Liver (tissue), 9 donors: ENCODE results near the gene CLPTM1L. TPM values are rescaled to one million over a fixed set of nuclear protein-coding genes. Genes with fewer than 3 reads are reported as not detected.

ENCODE experiments used
- DNase-seq: peaks from one replicate; pipeline ENCODE4 v3.0.0-alpha.2; 2017; ENCODE audit warnings: low spot score
- H3K27ac ChIP-seq, 2 donors: one replicate each; pipeline ENCODE4 v1.7.0; 2013; ENCODE audit warnings: inconsistent platforms in 2 of 2, low read length in 2 of 2, control low read depth in 1 of 2, low read depth in 1 of 2, mild to moderate bottlenecking in 1 of 2
- H3K27me3 ChIP-seq, 4 donors: one replicate each; pipeline versions ENCODE4 v1.6.1 to v1.7.0; 2013; ENCODE audit warnings: low read length in 3 of 4, inconsistent platforms in 1 of 4, mild to moderate bottlenecking in 1 of 4, moderate library complexity in 1 of 4; ENCODE audit not compliant: control insufficient read depth in 4 of 4, insufficient read depth in 4 of 4
- H3K36me3 ChIP-seq, 4 donors: one replicate each; pipeline versions ENCODE4 v1.6.1 to v1.7.0; 2013; ENCODE audit warnings: low read length in 3 of 4, mild to moderate bottlenecking in 3 of 4, low read depth in 1 of 4, moderate library complexity in 1 of 4; ENCODE audit not compliant: control insufficient read depth in 4 of 4, insufficient read depth in 3 of 4
- H3K4me1 ChIP-seq, 4 donors: one replicate each; pipeline versions ENCODE4 v1.6.1 to v1.7.0; 2013; ENCODE audit warnings: low read length in 3 of 4, mild to moderate bottlenecking in 3 of 4, moderate library complexity in 1 of 4; ENCODE audit not compliant: control insufficient read depth in 4 of 4, insufficient read depth in 4 of 4
- H3K4me3 ChIP-seq, 3 donors: one replicate each; pipeline versions ENCODE4 v1.6.1 to v1.7.0; 2013; ENCODE audit warnings: low read length in 3 of 3, control low read depth in 1 of 3, low read depth in 1 of 3, mild to moderate bottlenecking in 1 of 3
- H3K9ac ChIP-seq, 2 donors: one replicate each; pipeline ENCODE4 v1.7.0; 2013; ENCODE audit warnings: low read length in 2 of 2, mild to moderate bottlenecking in 2 of 2, moderate library complexity in 2 of 2, control low read depth in 1 of 2, low read depth in 1 of 2
- H3K9me3 ChIP-seq, 4 donors: one replicate each; pipeline versions ENCODE4 v1.6.1 to v1.7.0; 2013; ENCODE audit warnings: low read length in 3 of 4; ENCODE audit not compliant: control insufficient read depth in 4 of 4
- ATF3 ChIP-seq: IDR thresholded peaks from 2 replicates; pipeline ENCODE4 v1.6.1; 2016; ENCODE audit warnings: antibody characterized with exemption
- EGR1 ChIP-seq, 2 donors: IDR thresholded peaks; 2 replicates each; pipeline ENCODE4 v1.6.1; 2016 to 2018; ENCODE audit warnings: antibody characterized with exemption in 2 of 2, low read depth in 2 of 2
- FOXA1 ChIP-seq: IDR thresholded peaks from 2 replicates; pipeline ENCODE4 v1.6.1; 2016; ENCODE audit warnings: antibody characterized with exemption
- FOXA2 ChIP-seq: IDR thresholded peaks from 2 replicates; pipeline ENCODE4 v1.6.1; 2016; ENCODE audit warnings: antibody characterized with exemption
- GABPA ChIP-seq, 2 donors: IDR thresholded peaks in 1 of 2; conservative IDR thresholded peaks in 1 of 2; 2 replicates each; pipeline ENCODE4 v1.6.1; 2016; ENCODE audit warnings: antibody characterized with exemption in 2 of 2, mild to moderate bottlenecking in 1 of 2, moderate library complexity in 1 of 2
- HNF4A ChIP-seq, 2 donors: conservative IDR thresholded peaks; 2 replicates each; pipeline ENCODE4 v1.6.1; 2016; ENCODE audit warnings: antibody characterized with exemption in 2 of 2, mild to moderate bottlenecking in 2 of 2
- HNF4G ChIP-seq: IDR thresholded peaks from 2 replicates; pipeline ENCODE4 v1.6.1; 2016; ENCODE audit warnings: antibody characterized with exemption
- JUND ChIP-seq, 2 donors: IDR thresholded peaks; 2 replicates each; pipeline ENCODE4 v1.6.1; 2016; ENCODE audit warnings: antibody characterized with exemption in 2 of 2
- MAX ChIP-seq: IDR thresholded peaks from 2 replicates; pipeline ENCODE4 v1.6.1; 2016; ENCODE audit warnings: antibody characterized with exemption
- NR2F2 ChIP-seq: IDR thresholded peaks from 2 replicates; pipeline ENCODE4 v1.6.1; 2016; ENCODE audit warnings: antibody characterized with exemption
- RAD21 ChIP-seq, 2 donors: IDR thresholded peaks; 2 replicates each; pipeline ENCODE4 v1.6.1; 2016; ENCODE audit warnings: antibody characterized with exemption in 2 of 2, mild to moderate bottlenecking in 2 of 2
- RXRA ChIP-seq, 2 donors: IDR thresholded peaks; 2 replicates each; pipeline ENCODE4 v1.6.1; 2017 to 2018; ENCODE audit warnings: antibody characterized with exemption in 2 of 2, mild to moderate bottlenecking in 1 of 2
- SP1 ChIP-seq: IDR thresholded peaks from 2 replicates; pipeline ENCODE4 v1.6.1; 2018; ENCODE audit warnings: antibody characterized with exemption, mild to moderate bottlenecking
- TAF1 ChIP-seq: conservative IDR thresholded peaks from 2 replicates; pipeline ENCODE4 v1.6.1; 2016; ENCODE audit warnings: antibody characterized with exemption, mild to moderate bottlenecking
- YY1 ChIP-seq: IDR thresholded peaks from 2 replicates; pipeline ENCODE4 v1.6.1; 2016; ENCODE audit warnings: antibody characterized with exemption, mild to moderate bottlenecking
- WGBS: extraction: QIAGEN DNeasy Blood & Tissue Kit; methylation state at CpG from one replicate; pipeline ENCODE4 v1.1.7; 2013; 5-methylcytosine and 5-hydroxymethylcytosine counted together
- polyA plus RNA-seq, 2 donors: library from polyadenylated mRNA; stranded (reverse) in 1 of 2; unstranded in 1 of 2; fragments of 200-250 nt in 1 of 2; fragments of >200 nt in 1 of 2; fragmentation: Nextera tagmentation in 1 of 2; extraction: Ambion mirVana in 1 of 2; gene quantifications; one replicate each; pipeline versions ENCODE4 v1.2.1 to v1.2.3, GENCODE V29; 2013 to 2015
- total RNA-seq, 2 donors: library from RNA; depleted of rRNA; stranded (reverse); fragments of >200 nt; gene quantifications; one replicate each; pipeline ENCODE4 v1.2.3, GENCODE V29; 2014
- TF ChIP-seq, protein P1 (sequence below): IDR thresholded peaks from 2 replicates; pipeline ENCODE4 v1.6.1; 2016; ENCODE audit warnings: antibody characterized with exemption, mild to moderate bottlenecking
- TF ChIP-seq, protein P2 (sequence below): IDR thresholded peaks from 2 replicates; pipeline ENCODE4 v1.6.1; 2016; ENCODE audit warnings: antibody characterized with exemption
- TF ChIP-seq, protein P3 (sequence below): fragments of 150-350 bp; IDR thresholded peaks from 2 replicates; pipeline ENCODE4 v1.5.1; 2017; ENCODE audit warnings: improper control_type of control experiment, low read depth, low read length; ENCODE audit not compliant: missing input control
- donor health status: healthy.
- donor health status: healthy.
- donor health status: healthy.
- donor health status: healthy.
- donor health status: healthy.

Gene CLPTM1L
- total and polyA plus RNA-seq, 4 donors, result 69.2 to 255 (median 146) TPM

DNA sequence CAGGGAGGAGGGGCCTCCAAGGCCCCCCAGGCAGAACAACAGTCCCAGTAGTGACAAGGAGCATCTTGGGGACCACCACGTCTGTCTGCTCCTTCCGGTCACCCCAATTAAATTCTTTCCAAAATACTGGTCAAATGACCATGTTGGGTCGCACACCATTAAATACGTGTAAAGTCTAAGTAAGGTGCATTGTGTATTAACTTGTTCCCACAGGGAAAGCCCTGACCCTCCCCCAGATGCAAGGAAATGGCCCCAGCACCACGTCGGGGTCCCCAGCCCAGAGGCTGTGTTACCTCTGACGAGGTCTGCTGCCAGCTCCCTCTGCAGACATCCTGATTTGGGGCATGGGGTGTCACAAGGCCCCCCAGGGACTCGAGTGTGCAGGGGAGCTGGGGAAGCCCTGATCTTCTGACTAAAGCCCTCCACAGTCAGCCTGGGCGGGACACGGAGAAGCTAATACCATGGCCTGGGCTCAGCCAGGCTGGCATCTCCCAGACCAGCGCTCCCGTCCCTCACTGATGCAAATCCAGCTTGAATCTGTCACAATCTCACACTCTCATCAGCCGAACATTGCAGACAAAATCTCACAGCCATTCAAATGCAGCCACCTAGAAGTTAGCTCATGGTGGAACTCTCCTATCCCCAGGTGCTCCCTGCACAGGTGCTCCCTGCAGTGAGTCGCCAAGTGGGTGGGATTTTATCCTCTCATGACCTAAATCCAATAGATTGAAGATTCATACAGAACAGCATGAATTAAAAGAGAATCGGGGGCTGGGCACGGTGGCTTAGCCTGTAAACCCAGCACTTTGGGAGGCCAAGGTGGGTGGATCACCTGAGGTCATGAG lies 63.6 kb downstream of the CLPTM1L start:
- 86% methylated on average over 16 of the region's 16 CpGs for WGBS
- Histone ChIP-seq H3K36me3 (no peaks in the 10 kb centered on the region), H3K9me3 (peaks cover 0 to 8% (median 0%) of the 10 kb centered on the region in 4 donors), H3K27me3 (no peaks in the 10 kb centered on the region), H3K4me3 (no peak overlapping the region), H3K27ac (no peak overlapping the region), H3K9ac (no peak overlapping the region), H3K4me1 (no peaks in the 10 kb centered on the region)
- no peak for DNase-seq
- TF ChIP-seq, protein P1, sequence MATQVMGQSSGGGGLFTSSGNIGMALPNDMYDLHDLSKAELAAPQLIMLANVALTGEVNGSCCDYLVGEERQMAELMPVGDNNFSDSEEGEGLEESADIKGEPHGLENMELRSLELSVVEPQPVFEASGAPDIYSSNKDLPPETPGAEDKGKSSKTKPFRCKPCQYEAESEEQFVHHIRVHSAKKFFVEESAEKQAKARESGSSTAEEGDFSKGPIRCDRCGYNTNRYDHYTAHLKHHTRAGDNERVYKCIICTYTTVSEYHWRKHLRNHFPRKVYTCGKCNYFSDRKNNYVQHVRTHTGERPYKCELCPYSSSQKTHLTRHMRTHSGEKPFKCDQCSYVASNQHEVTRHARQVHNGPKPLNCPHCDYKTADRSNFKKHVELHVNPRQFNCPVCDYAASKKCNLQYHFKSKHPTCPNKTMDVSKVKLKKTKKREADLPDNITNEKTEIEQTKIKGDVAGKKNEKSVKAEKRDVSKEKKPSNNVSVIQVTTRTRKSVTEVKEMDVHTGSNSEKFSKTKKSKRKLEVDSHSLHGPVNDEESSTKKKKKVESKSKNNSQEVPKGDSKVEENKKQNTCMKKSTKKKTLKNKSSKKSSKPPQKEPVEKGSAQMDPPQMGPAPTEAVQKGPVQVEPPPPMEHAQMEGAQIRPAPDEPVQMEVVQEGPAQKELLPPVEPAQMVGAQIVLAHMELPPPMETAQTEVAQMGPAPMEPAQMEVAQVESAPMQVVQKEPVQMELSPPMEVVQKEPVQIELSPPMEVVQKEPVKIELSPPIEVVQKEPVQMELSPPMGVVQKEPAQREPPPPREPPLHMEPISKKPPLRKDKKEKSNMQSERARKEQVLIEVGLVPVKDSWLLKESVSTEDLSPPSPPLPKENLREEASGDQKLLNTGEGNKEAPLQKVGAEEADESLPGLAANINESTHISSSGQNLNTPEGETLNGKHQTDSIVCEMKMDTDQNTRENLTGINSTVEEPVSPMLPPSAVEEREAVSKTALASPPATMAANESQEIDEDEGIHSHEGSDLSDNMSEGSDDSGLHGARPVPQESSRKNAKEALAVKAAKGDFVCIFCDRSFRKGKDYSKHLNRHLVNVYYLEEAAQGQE, result no peak
- TF ChIP-seq HNF4A (conservative IDR thresholded peaks at IDR 0.05) (no peak), HNF4G (no peak), RXRA (IDR thresholded peaks at IDR 0.05) (no peak), NR2F2 (no peak), ATF3 (no peak), TAF1 (no peak), SP1 (no peak), FOXA1 (no peak), MAX (no peak), EGR1 (IDR thresholded peaks at IDR 0.05; ENCODE audit: low read depth in 2 of 2) (no peak), JUND (IDR thresholded peaks at IDR 0.05) (no peak), FOXA2 (no peak), YY1 (no peak), GABPA (IDR thresholded peaks at IDR 0.05 in 1 of 2, conservative IDR thresholded peaks at IDR 0.05 in 1 of 2) (no peak), RAD21 (IDR thresholded peaks at IDR 0.05) (no peak)
- TF ChIP-seq, protein P2, sequence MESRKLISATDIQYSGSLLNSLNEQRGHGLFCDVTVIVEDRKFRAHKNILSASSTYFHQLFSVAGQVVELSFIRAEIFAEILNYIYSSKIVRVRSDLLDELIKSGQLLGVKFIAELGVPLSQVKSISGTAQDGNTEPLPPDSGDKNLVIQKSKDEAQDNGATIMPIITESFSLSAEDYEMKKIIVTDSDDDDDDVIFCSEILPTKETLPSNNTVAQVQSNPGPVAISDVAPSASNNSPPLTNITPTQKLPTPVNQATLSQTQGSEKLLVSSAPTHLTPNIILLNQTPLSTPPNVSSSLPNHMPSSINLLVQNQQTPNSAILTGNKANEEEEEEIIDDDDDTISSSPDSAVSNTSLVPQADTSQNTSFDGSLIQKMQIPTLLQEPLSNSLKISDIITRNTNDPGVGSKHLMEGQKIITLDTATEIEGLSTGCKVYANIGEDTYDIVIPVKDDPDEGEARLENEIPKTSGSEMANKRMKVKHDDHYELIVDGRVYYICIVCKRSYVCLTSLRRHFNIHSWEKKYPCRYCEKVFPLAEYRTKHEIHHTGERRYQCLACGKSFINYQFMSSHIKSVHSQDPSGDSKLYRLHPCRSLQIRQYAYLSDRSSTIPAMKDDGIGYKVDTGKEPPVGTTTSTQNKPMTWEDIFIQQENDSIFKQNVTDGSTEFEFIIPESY, result no peak
- TF ChIP-seq, protein P3, sequence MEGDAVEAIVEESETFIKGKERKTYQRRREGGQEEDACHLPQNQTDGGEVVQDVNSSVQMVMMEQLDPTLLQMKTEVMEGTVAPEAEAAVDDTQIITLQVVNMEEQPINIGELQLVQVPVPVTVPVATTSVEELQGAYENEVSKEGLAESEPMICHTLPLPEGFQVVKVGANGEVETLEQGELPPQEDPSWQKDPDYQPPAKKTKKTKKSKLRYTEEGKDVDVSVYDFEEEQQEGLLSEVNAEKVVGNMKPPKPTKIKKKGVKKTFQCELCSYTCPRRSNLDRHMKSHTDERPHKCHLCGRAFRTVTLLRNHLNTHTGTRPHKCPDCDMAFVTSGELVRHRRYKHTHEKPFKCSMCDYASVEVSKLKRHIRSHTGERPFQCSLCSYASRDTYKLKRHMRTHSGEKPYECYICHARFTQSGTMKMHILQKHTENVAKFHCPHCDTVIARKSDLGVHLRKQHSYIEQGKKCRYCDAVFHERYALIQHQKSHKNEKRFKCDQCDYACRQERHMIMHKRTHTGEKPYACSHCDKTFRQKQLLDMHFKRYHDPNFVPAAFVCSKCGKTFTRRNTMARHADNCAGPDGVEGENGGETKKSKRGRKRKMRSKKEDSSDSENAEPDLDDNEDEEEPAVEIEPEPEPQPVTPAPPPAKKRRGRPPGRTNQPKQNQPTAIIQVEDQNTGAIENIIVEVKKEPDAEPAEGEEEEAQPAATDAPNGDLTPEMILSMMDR, result no peak
